Measurements from ENCODE around the gene LUM.

GRCh38 chr12:91110311-91110924 is 876 bp downstream of the LUM start:
- no peak for TF ChIP-seq CTCF (conservative IDR thresholded peaks at IDR 0.05 in 1 of 2, IDR thresholded peaks at IDR 0.05 in 1 of 2; ENCODE audit: low read depth in 1 of 2, low read length in 2 of 2)
- TF ChIP-seq EZH2 (IDR thresholded peaks at IDR 0.05; ENCODE audit: low read length, missing control alignments), result no peak

Measured in fibroblast of lung (primary cell).